Ishikawa (cell line): ENCODE measurements around the gene PDIA5.

Experiments used
- CEBPB ChIP-seq: IDR thresholded peaks from 2 replicates; pipeline ENCODE4 v1.6.1; 2012
- FOXM1 ChIP-seq: IDR thresholded peaks from 2 replicates; pipeline ENCODE4 v1.6.1; 2012; ENCODE audit warnings: low read depth, borderline replicate concordance
- MAX ChIP-seq: IDR thresholded peaks from 2 replicates; pipeline ENCODE4 v1.6.1; 2012
- REST ChIP-seq: IDR thresholded peaks from 2 replicates; pipeline ENCODE4 v1.6.1; 2012; ENCODE audit warnings: low read depth, mild to moderate bottlenecking
- TAF1 ChIP-seq: IDR thresholded peaks from 2 replicates; pipeline ENCODE4 v1.6.1; 2012; ENCODE audit warnings: low read depth, mild to moderate bottlenecking
- YY1 ChIP-seq: IDR thresholded peaks from 2 replicates; pipeline ENCODE4 v1.6.1; 2012; ENCODE audit warnings: low read depth

GRCh38 chr3:123032057-123032456 lies 34.8 kb upstream of the PDIA5 start:
- no peak for TF ChIP-seq YY1
- no peak for TF ChIP-seq REST
- no peak for TF ChIP-seq FOXM1
- TF ChIP-seq MAX, result no peak
- no peak for TF ChIP-seq TAF1
- TF ChIP-seq CEBPB, result no peak
